ENCODE measurements around the gene CPO.

GRCh38 chr2:206920951-206921350, 18.4 kb upstream of the CPO start:
- no peak for TF ChIP-seq POLR2A (IDR thresholded peaks at IDR 0.05; ENCODE audit: low read length)
- no peak for TF ChIP-seq GATA1 (IDR thresholded peaks at IDR 0.05; ENCODE audit: low read depth, low read length)
